RPMI8226 (cell line): ENCODE data around the gene GASK1B.

ENCODE experiments used
- DNase-seq: peaks from one replicate; pipeline ENCODE4 v3.0.0-alpha.2; 2015

The GASK1B gene

GRCh38 chr4:158172261-158173258 lies at the start of gene GASK1B:
GASK1B (minus strand) TSS chr4:158173025; CDS start chr4:158171375, 1,650 bp downstream.
- peak; percentile 17 for DNase-seq

GRCh38 chr4:158219623-158220022 lies 46.8 kb upstream of the GASK1B start:
- no peak for DNase-seq

- no peak for DNase-seq
Observed at GRCh38 chr4:158217763-158218162, 44.9 kb upstream of the GASK1B start.

- DNase-seq, result no peak
Observed at GRCh38 chr4:158214856-158215255, 42.0 kb upstream of the GASK1B start.

GRCh38 chr4:158213466-158213865 lies 40.6 kb upstream of the GASK1B start:
- no peak for DNase-seq

GRCh38 chr4:158211222-158211621 lies 38.4 kb upstream of the GASK1B start:
- DNase-seq, result no peak

- no peak for DNase-seq
Observed at GRCh38 chr4:158209825-158210807, 37.3 kb upstream of the GASK1B start, which contains the start of gene TMEM144. TMEM144 (plus strand) TSS chr4:158210486; CDS start chr4:158212668, 2,182 bp downstream.

- DNase-seq, result no peak
Observed at GRCh38 chr4:158208963-158209640, 36.3 kb upstream of the GASK1B start.

GRCh38 chr4:158203929-158204328 lies 31.1 kb upstream of the GASK1B start:
- DNase-seq, result no peak

GRCh38 chr4:158203436-158203835 lies 30.6 kb upstream of the GASK1B start:
- no peak for DNase-seq

GRCh38 chr4:158202481-158202880 lies 29.7 kb upstream of the GASK1B start:
- DNase-seq, result no peak

GRCh38 chr4:158201876-158202275 lies 29.1 kb upstream of the GASK1B start:
- no peak for DNase-seq

GRCh38 chr4:158201322-158201721 lies 28.5 kb upstream of the GASK1B start:
- DNase-seq, result no peak

GRCh38 chr4:158200214-158200613 lies 27.4 kb upstream of the GASK1B start:
- DNase-seq, result no peak

- no peak for DNase-seq
Observed at GRCh38 chr4:158197194-158197776, 24.5 kb upstream of the GASK1B start.

- no peak for DNase-seq
Observed at GRCh38 chr4:158195297-158195696, 22.5 kb upstream of the GASK1B start.

GRCh38 chr4:158193171-158193749 lies 20.4 kb upstream of the GASK1B start:
- no peak for DNase-seq

- DNase-seq, result no peak
Observed at GRCh38 chr4:158192439-158193158, 19.8 kb upstream of the GASK1B start.

- DNase-seq, result no peak
Observed at GRCh38 chr4:158190718-158191117, 17.9 kb upstream of the GASK1B start.

- no peak for DNase-seq
Observed at GRCh38 chr4:158189422-158189821, 16.6 kb upstream of the GASK1B start.

- DNase-seq, result no peak
Observed at GRCh38 chr4:158186815-158187214, 14.0 kb upstream of the GASK1B start.
